Vagina (tissue), 2 donors: ENCODE results near the gene UNC119B.

Experiments used
- POLR2A ChIP-seq, 2 donors: fragments of 450-650 bp; IDR thresholded peaks; one replicate each; pipeline ENCODE4 v1.6.1; 2017; ENCODE audit warnings: antibody characterized with exemption in 2 of 2, mild to moderate bottlenecking in 2 of 2, moderate library complexity in 2 of 2
- POLR2AphosphoS5 ChIP-seq, 2 donors: sonication (generic); formaldehyde crosslinking; IDR thresholded peaks; one replicate each; pipeline ENCODE4 v1.9.0; 2017; ENCODE audit warnings: antibody characterized with exemption in 2 of 2, mild to moderate bottlenecking in 2 of 2, low read depth in 1 of 2; ENCODE audit not compliant: insufficient read depth in 1 of 2
- TF ChIP-seq, protein P1 (sequence below), 3 experiments: fragments of 450-650 bp in 2 of 3; fragments of 200-600 bp in 1 of 3; sonication (generic) in 1 of 3; IDR thresholded peaks; one replicate each; pipeline ENCODE4 v1.5.1; 2017 to 2019; ENCODE audit warnings: antibody characterized with exemption in 3 of 3, mild to moderate bottlenecking in 2 of 3, moderate library complexity in 2 of 3

DNA sequence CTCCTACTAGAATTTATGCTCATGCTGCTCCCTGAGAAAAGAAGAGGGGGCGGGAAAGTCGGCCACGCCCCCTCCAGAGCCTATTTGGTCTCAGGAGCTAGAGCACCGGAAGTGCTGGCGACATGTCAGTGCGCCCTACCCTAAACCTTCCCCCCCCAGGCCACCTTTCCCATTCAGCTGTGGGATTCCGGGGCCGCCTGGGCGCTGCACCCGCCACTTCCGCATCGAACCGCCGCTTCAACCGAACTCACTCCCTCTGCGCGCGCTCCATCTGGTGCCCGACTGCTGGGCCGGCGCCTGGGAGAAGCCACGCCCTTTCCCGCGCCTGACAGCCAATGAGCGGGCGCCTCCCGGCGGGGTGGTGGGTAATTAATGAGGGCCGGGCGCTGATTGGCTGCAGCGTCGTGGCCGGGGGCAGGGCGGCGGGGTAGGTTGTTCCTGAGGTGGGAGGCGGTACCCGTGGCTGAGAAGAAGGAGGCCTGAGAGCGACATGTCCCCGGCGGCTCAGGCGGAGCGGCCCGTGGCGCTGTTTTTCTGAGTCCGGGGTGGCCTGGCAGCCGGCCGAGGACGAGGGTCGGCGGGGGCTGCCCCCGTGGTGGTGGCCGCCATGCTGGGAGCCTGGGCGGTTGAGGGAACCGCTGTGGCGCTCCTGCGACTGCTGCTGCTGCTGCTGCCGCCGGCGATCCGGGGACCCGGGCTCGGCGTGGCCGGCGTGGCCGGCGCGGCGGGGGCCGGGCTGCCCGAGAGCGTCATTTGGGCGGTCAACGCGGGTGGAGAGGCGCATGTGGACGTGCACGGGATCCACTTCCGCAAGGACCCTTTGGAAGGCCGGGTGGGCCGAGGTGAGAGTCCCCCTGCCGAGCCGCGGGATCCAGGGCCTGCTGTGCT, 23.3 kb upstream of the UNC119B start, which contains the start of gene MLEC:
- TF ChIP-seq POLR2A (IDR thresholded peaks at IDR 0.05) (peak in 1 of 2 donors; percentile 59), POLR2AphosphoS5 (IDR thresholded peaks at IDR 0.05; ENCODE audit: insufficient read depth in 1 of 2, low read depth in 1 of 2) (peak; percentile 82 to 93)
- TF ChIP-seq, protein P1, sequence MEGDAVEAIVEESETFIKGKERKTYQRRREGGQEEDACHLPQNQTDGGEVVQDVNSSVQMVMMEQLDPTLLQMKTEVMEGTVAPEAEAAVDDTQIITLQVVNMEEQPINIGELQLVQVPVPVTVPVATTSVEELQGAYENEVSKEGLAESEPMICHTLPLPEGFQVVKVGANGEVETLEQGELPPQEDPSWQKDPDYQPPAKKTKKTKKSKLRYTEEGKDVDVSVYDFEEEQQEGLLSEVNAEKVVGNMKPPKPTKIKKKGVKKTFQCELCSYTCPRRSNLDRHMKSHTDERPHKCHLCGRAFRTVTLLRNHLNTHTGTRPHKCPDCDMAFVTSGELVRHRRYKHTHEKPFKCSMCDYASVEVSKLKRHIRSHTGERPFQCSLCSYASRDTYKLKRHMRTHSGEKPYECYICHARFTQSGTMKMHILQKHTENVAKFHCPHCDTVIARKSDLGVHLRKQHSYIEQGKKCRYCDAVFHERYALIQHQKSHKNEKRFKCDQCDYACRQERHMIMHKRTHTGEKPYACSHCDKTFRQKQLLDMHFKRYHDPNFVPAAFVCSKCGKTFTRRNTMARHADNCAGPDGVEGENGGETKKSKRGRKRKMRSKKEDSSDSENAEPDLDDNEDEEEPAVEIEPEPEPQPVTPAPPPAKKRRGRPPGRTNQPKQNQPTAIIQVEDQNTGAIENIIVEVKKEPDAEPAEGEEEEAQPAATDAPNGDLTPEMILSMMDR (IDR thresholded peaks at IDR 0.05): no peak
